Neuron (in vitro differentiated cells): ENCODE measurements around the gene HADHA.

ENCODE experiments used
- H2AFZ ChIP-seq: one replicate; pipeline ENCODE4 v1.6.1; 2013; ENCODE audit warnings: low read depth, mild to moderate bottlenecking, inconsistent platforms, low read length, moderate library complexity
- H3K27me3 ChIP-seq: one replicate; pipeline ENCODE4 v1.6.1; 2013; ENCODE audit warnings: low read length; ENCODE audit not compliant: insufficient read depth
- H3K36me3 ChIP-seq: one replicate; pipeline ENCODE4 v1.6.1; 2013; ENCODE audit warnings: low read length; ENCODE audit not compliant: insufficient read depth
- H3K4me1 ChIP-seq: one replicate; pipeline ENCODE4 v1.6.1; 2013; ENCODE audit warnings: low read length; ENCODE audit not compliant: insufficient read depth
- H3K4me3 ChIP-seq: 2 replicates; pipeline ENCODE4 v1.5.1; 2013; ENCODE audit warnings: mild to moderate bottlenecking, low read length, moderate library complexity
- H3K9me3 ChIP-seq: one replicate; pipeline ENCODE4 v1.6.1; 2013; ENCODE audit warnings: low read length

Gene HADHA

DNA sequence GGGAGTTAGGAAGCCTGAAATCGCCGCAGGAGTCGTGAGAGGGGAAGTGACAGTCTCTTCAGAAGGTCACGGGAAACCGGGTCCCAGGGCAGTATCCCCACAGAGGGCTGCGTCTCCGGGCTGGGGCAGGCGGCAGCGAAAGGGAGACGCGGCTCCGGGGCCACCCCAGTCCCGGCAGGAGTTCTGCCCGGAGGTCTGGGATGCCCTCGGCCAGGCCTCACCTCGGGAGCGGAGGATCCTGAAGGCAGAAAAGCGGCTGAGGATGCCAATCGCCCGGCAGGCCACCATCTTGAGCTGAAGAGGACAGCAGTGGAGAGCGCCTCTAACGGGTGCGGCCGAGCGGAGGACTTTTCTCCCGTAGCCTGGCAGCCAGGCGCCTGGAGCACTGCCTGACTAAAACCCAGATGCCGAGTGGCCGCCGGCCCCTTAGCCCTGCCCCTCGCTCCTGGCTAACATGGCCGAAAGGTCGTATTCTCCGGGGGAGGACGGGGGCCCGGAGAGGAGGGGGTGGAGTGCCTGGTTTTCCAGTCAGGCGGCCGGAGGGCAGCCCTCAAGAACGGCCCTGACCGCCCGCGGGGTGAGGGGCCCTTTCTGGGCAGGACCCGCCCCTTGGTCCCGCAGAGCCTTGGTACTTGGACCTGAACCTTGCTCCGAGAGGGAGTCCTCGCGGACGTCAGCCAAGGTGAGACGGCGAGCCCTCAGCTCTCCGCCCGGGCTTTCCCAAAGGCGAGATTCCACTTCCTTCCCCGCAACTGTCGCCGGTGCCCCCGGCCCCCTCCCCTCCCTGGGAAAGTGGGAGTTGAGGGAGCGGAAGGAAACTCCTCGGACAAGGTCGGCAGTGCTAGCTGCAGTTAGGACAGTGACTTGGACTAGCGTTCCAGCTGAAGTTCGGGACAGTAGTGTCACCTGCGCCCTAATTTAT, at the start of gene HADHA, which contains the start of gene HADHB:
TSS of gene HADHA (minus strand) at position 324 of the 922 bp plus-strand sequence. CDS start at position 288, 36 bp downstream.
TSS of gene HADHB (plus strand) at position 631 of the 922 bp plus-strand sequence. CDS start 9,316 bp downstream, outside the sequence.
- Histone ChIP-seq H3K27me3 (no peaks in the 10 kb centered on the region), H3K4me1 (peaks cover 18% of the 10 kb centered on the region), H3K4me3 (peak within 1 kb of the TSS; percentile 92), H3K9me3 (no peaks in the 10 kb centered on the region), H2AFZ (peak within 1 kb of the TSS; percentile 78), H3K36me3 (no peaks in the 10 kb centered on the region)

DNA sequence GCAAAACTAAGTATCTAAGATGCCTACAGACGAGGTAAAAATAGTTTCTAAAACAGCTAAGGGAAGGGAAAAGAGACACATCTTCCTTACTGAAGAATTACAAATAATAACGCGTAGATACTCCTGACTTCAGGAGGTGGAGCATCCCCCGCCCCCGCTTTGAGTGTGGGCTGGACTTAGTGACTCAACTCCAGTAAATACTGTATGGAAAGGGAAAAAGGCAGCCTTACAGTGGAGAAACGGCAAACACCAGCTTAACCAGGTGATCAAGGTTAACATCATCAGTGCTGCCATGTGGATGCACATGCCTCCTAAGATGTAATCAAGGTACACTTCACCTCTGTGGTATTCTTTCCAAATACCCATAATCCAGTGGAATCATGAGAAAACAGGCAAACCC, 48.2 kb upstream of the HADHA start:
- no peaks in the 10 kb centered on the region for H3K4me1 ChIP-seq
- peaks cover 21% of the 10 kb centered on the region for H3K36me3 ChIP-seq
- no peaks in the 10 kb centered on the region for H3K27me3 ChIP-seq
- H3K4me3 ChIP-seq, result no peak overlapping the region
- H3K9me3 ChIP-seq, result no peaks in the 10 kb centered on the region
- no peak overlapping the region for H2AFZ ChIP-seq

DNA sequence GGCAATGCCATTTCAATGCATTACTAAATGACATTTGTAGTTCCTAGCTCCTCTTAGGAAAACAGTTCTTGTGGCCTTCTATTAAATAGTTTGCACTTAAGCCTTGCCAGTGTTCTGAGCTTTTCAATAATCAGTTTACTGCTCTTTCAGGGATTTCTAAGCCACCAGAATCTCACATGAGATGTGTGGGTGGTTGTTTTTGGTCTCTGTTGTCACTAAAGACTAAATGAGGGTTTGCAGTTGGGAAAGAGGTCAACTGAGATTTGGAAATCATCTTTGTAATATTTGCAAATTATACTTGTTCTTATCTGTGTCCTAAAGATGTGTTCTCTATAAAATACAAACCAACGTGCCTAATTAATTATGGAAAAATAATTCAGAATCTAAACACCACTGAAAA, 45.6 kb upstream of the HADHA start:
- H3K27me3 ChIP-seq, result no peaks in the 10 kb centered on the region
- no peak overlapping the region for H3K4me3 ChIP-seq
- H3K4me1 ChIP-seq, result no peaks in the 10 kb centered on the region
- no peak overlapping the region for H2AFZ ChIP-seq
- peaks cover 39% of the 10 kb centered on the region for H3K36me3 ChIP-seq
- H3K9me3 ChIP-seq, result no peaks in the 10 kb centered on the region

DNA sequence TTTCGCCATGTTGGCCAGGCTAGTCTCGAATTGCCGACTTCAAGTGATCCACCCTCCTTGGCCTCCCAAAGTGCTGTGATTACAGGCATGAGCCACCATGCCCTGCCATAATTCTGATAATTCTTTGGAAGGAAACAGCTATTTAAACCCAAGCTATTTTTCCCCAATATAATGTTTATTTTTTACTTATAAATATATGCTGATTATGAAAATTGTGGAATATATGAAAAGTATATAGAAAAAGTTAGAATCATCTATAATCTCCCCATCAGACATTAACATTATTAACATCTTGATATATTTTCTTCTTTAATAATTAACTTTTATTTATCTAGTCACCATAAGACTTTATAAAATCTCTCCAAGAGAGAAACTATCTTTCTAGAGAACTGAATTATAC, 41.5 kb upstream of the HADHA start:
- no peaks in the 10 kb centered on the region for H3K27me3 ChIP-seq
- H3K36me3 ChIP-seq, result peaks cover 70% of the 10 kb centered on the region

DNA sequence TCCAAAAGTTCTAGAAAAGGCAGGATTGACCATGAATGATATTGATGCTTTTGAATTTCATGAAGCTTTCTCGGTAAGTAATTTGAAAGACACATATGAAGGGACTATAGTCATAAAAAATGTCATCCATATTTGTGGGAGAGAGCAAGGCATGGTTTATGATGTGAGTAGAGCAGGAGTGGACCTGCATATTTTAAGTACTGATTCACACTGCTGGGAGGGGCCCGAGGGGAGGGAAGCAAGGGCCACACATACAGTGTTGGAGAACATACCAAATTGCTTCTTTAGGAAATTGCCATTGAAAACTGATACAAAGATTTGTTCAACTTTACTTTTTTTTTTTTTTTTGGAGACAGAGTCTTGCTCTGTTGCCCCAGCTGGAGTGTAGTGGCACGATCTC, 39.7 kb upstream of the HADHA start:
- no peak overlapping the region for H2AFZ ChIP-seq
- H3K4me1 ChIP-seq, result no peaks in the 10 kb centered on the region
- no peak overlapping the region for H3K4me3 ChIP-seq
- peaks cover 76% of the 10 kb centered on the region for H3K36me3 ChIP-seq
- H3K9me3 ChIP-seq, result no peaks in the 10 kb centered on the region
- no peaks in the 10 kb centered on the region for H3K27me3 ChIP-seq

More for the DNA sequence above, 41.5 kb upstream of the HADHA start:
- Histone ChIP-seq H3K4me1 (no peaks in the 10 kb centered on the region), H3K9me3 (no peaks in the 10 kb centered on the region), H2AFZ (no peak overlapping the region), H3K4me3 (no peak overlapping the region)

DNA sequence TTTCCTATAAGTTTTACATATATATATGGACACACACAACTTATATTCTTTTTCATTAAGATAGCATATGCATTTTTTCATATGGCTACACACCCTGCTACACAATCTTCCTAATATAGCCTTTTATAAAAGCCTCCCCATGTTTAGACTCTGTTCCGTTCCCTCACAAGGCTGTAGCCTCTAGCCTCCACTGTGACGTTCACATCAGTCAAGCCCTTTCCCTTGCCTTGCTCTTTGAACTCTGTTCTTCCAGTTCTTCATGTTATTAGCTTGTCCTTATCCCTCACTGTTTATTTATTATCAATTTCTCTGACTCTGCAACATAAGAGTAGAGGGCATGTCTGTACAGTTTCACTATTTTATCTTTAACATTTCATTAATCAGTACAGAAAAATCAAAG, 39.2 kb upstream of the HADHA start:
- no peaks in the 10 kb centered on the region for H3K27me3 ChIP-seq
- no peaks in the 10 kb centered on the region for H3K9me3 ChIP-seq
- H3K4me3 ChIP-seq, result no peak overlapping the region
- peaks cover 79% of the 10 kb centered on the region for H3K36me3 ChIP-seq
- H3K4me1 ChIP-seq, result no peaks in the 10 kb centered on the region
- no peak overlapping the region for H2AFZ ChIP-seq

DNA sequence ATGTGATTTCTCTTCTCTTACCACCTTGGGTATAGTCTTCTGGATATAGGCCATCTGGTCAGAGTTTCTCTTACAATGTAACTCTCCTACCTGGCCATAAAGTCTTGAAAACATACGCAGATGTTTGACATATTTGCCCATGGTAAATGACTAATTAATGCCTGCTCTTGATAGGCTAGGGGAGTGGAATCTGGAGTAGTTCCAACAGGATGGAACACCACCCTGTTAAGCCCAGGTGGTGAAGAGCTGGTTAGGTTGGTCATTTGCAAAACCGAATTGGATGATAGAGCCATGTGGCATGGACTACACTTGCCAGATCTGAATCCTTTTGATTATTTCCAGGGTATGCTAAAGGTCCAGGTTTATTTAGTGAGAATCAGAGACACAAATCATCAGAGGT, 36.8 kb upstream of the HADHA start:
- peaks cover 84% of the 10 kb centered on the region for H3K36me3 ChIP-seq
- no peaks in the 10 kb centered on the region for H3K9me3 ChIP-seq
- no peak overlapping the region for H3K4me3 ChIP-seq
- H3K27me3 ChIP-seq, result no peaks in the 10 kb centered on the region
- no peak overlapping the region for H2AFZ ChIP-seq
- H3K4me1 ChIP-seq, result no peaks in the 10 kb centered on the region

DNA sequence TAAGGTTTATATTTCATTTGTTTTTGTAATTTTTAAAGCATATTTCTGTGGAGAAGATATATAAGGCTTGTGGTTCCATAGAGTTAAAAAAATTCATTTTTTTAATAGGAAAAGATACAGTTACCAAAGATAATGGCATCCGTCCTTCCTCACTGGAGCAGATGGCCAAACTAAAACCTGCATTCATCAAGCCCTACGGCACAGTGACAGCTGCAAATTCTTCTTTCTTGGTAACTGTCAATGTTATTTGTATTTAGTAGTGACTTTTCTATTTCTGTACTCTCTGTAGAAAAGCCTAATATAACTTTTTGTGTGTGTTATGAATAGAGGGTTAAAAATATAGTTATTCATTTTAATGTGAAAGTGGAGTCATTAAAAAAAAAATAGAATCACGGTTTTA, 35.5 kb upstream of the HADHA start:
- Histone ChIP-seq H3K9me3 (no peaks in the 10 kb centered on the region), H3K4me3 (no peak overlapping the region), H3K36me3 (peaks cover 83% of the 10 kb centered on the region), H3K4me1 (no peaks in the 10 kb centered on the region), H2AFZ (no peak overlapping the region), H3K27me3 (no peaks in the 10 kb centered on the region)

DNA sequence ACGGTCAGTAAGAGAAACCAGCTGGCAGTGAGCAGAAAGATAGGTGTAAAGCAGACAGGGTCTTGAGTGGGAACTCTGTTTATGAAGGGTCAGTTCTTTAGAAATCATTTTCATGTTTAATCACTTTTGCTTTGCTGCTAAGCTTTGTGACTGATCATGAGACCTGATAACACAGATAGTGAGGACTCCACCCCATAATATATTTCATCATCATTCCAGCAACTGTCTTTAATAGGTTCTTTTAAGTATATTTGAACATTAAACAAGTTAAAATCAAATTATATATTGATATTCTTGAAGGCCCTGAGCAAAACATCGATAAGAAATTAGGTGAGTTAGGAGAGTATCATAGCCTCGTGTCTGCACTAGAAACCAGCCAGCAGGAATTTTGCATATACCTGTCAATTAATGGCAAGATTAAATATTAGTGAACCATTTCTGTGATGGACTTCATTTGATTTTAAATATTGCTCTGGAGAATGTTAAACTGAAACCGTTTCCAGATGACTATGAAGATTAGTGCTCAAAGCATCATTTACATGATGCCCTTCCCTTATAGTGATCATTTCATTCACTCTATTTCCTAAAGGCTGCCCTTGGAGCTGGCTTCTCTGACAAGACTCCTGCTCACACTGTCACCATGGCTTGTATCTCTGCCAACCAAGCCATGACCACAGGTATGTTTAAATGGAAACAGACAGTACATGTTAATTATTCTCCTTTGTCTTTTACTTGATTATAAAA, 32.2 kb upstream of the HADHA start:
- no peaks in the 10 kb centered on the region for H3K4me1 ChIP-seq
- H3K36me3 ChIP-seq, result peaks cover 73% of the 10 kb centered on the region
- H3K27me3 ChIP-seq, result no peaks in the 10 kb centered on the region

DNA sequence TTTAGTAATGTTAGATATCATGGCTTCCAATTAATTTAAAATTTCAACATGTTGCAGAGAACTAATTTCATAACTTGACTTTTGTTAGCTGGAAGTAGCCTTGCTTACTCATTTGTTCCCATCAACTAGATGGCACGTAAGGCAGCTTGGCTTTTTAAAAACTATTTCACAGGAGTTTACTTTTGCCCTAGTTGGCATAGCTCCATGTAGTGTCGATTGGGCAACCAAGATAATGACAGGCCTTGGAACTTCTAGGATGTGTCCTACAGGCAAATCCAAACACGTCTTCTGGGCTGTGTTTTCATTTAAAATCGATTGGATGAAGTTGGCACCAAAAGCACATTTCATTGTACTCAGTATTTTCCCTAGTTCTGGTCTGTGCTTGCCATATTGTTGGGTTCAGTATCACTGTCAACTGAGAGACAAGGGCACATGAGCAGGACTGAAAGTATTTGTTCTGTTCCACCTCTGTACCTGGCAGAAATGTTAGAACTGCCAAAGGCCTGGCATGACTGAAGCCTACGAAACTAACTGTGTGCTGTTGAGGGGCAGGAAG, 29.7 kb upstream of the HADHA start:
- Histone ChIP-seq H3K4me3 (no peak overlapping the region), H3K4me1 (no peaks in the 10 kb centered on the region), H3K27me3 (no peaks in the 10 kb centered on the region), H3K36me3 (peaks cover 57% of the 10 kb centered on the region), H2AFZ (no peak overlapping the region), H3K9me3 (no peaks in the 10 kb centered on the region)

More for the DNA sequence above, 32.2 kb upstream of the HADHA start:
- Histone ChIP-seq H3K4me3 (no peak overlapping the region), H3K9me3 (no peaks in the 10 kb centered on the region), H2AFZ (no peak overlapping the region)

DNA sequence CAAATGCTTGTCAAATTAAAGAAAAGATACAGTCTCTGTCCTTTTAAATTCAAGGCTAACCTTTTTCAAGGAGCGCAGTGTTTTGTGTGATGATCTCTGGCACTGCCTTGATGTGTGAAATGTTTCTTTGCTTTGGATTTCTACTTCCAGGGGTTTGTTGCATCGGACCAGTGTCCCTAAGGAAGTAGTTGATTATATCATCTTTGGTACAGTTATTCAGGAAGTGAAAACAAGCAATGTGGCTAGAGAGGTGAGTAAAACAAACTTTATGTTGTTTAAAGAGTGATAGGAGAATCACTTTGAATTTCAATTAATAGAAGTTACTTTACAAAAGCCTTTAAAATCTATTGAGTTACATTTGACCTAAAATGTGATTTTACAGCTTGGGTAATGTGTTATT, 29.1 kb upstream of the HADHA start:
- peaks cover 52% of the 10 kb centered on the region for H3K36me3 ChIP-seq
- H3K9me3 ChIP-seq, result no peaks in the 10 kb centered on the region
- no peaks in the 10 kb centered on the region for H3K27me3 ChIP-seq
- no peaks in the 10 kb centered on the region for H3K4me1 ChIP-seq
- H3K4me3 ChIP-seq, result no peak overlapping the region
- H2AFZ ChIP-seq, result no peak overlapping the region

DNA sequence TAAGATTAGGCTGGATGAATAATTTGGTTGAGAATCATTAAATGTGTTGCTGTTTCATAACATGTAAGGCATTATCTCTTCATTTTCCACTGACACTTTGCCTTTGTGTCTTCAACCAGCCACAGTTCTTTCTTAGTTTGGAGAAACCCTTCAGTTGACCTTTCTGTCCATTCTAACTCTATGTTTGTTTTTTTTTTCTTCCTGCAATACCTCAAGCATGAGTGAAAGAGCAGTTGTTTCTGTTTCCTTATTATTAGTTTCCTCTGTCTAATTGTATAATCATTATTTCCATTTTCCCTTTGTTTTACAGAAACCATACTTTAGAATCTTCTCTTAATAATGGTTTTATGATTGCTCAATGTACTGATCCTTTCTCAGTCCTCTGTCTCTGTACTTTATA, 25.9 kb upstream of the HADHA start:
- H3K9me3 ChIP-seq, result no peaks in the 10 kb centered on the region
- no peak overlapping the region for H3K4me3 ChIP-seq
- H2AFZ ChIP-seq, result no peak overlapping the region
- H3K36me3 ChIP-seq, result peaks cover 29% of the 10 kb centered on the region
- no peaks in the 10 kb centered on the region for H3K27me3 ChIP-seq
- no peaks in the 10 kb centered on the region for H3K4me1 ChIP-seq

DNA sequence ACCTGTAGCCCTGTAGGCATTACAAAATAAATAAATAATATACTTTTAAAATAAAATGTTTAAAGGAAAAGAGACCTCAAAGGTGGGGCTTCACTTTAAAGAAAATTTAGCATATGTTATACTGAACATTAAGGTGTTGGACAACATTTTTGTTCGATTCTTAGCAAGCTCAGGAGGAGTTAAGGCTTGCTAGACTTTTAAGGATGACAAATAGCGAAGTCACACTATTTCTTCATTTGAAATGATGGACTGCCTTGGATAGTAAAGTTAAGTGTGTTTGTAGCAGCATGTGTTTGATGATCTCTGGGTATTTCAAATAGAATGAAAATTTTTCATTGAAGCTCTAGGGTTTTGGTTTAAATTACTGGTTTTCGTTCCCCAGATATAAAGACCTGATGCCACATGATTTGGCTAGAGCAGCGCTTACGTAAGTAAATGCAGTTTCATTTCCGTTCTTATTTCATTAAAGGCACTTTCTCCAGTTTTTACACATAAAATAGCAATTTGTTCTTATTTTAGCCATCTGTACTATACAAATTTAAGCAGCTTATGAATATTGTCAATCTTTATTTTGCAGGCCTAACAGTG, 25.2 kb upstream of the HADHA start:
- H3K36me3 ChIP-seq, result peaks cover 27% of the 10 kb centered on the region
- no peak overlapping the region for H3K4me3 ChIP-seq
- no peaks in the 10 kb centered on the region for H3K9me3 ChIP-seq
- no peaks in the 10 kb centered on the region for H3K27me3 ChIP-seq
- H3K4me1 ChIP-seq, result no peaks in the 10 kb centered on the region
- H2AFZ ChIP-seq, result no peak overlapping the region
